GM12873 (cell line): Measurements from ENCODE around the gene UBE2S.

ENCODE experiments used
- CTCF ChIP-seq: IDR thresholded peaks from 2 replicates; pipeline ENCODE4 v1.5.1; 2012; ENCODE audit warnings: low read depth, mild to moderate bottlenecking, moderate library complexity, low read length, control low read depth; ENCODE audit not compliant: insufficient read depth; ENCODE audit errors: missing control alignments

Gene UBE2S

GRCh38 chr19:55424518-55424917, 16.9 kb upstream of the UBE2S start:
- no peak for TF ChIP-seq CTCF

GRCh38 chr19:55423225-55424005, 15.8 kb upstream of the UBE2S start:
- TF ChIP-seq CTCF = no peak

GRCh38 chr19:55419624-55420236, 12.1 kb upstream of the UBE2S start:
- TF ChIP-seq CTCF = no peak

- TF ChIP-seq CTCF = no peak
These were observed 11.5 kb upstream of the UBE2S start for GRCh38 chr19:55419103-55419502.

GRCh38 chr19:55418185-55418584, 10.6 kb upstream of the UBE2S start:
- TF ChIP-seq CTCF = peak; percentile 72

GRCh38 chr19:55410168-55410567, 2.6 kb upstream of the UBE2S start:
- TF ChIP-seq CTCF = no peak

GRCh38 chr19:55408533-55408872, 915 bp upstream of the UBE2S start:
- TF ChIP-seq CTCF = no peak
